HepG2 (cell line): ENCODE measurements around the gene RERE. TPM values are rescaled to one million over a fixed set of nuclear protein-coding genes. Genes with fewer than 3 reads are reported as not detected.

Experiments used
- ATAC-seq: fragments of 200-7000 bp; cut with Tn5 transposase; 3 replicates; pipeline ENCODE4 v1.9.1; 2020; ENCODE audit warnings: mild to moderate bottlenecking, moderate library complexity
- BruUV-seq: library from RNA; stranded (reverse); fragments of 400-500 nt; replicated peaks from 2 replicates; lab custom pipeline; 2021; lab: Mats Ljungman, UMichigan
- CTCF ChIA-PET: fragments of 300-600 bp; formaldehyde crosslinking; extraction: SDS; loops from one replicate; lab custom pipeline; 2021; ENCODE audit warnings: low total read pairs, inconsistent platforms, low intra/inter-chr PET ratio; lab: Yijun Ruan, JAX
- POLR2A ChIA-PET: fragments of 350-600 bp; sonication (Branson Sonifier 250); formaldehyde crosslinking; loops from one replicate; lab custom pipeline; 2020; ENCODE audit warnings: antibody characterized with exemption, inconsistent platforms; lab: Yijun Ruan, JAX
- DNase-seq: peaks from one replicate; pipeline ENCODE4 v3.0.0-alpha.2; 2015; ENCODE audit warnings: low spot score
- FAIRE-seq: peaks from 3 replicates; lab custom pipeline; 2011; peaks lifted over from hg19 to GRCh38; lab: Jason Lieb, UNC
- H2AFZ ChIP-seq: one replicate; pipeline ENCODE4 v1.6.1; 2011; ENCODE audit warnings: low read length, inconsistent platforms
- H3K27ac ChIP-seq: fragments of 300-600 bp; 3 replicates; pipeline ENCODE4 v1.8.0; 2011; ENCODE audit warnings: mixed run types, mild to moderate bottlenecking, mixed read lengths, low read length, inconsistent platforms; ENCODE audit not compliant: insufficient read depth; ENCODE audit errors: extremely low read length
- H3K27me3 ChIP-seq, 2 experiments: fragments of 200-600 bp in 1 of 2; 2 replicates in 1 of 2; 3 replicates in 1 of 2; pipeline versions ENCODE4 v1.6.0 to v1.8.0; 2011; ENCODE audit warnings: low read length in 2 of 2, mild to moderate bottlenecking in 2 of 2, moderate library complexity in 2 of 2, inconsistent platforms in 1 of 2; ENCODE audit not compliant: insufficient read depth in 2 of 2, control insufficient read depth in 1 of 2
- H3K36me3 ChIP-seq, 2 experiments: fragments of 200-600 bp in 1 of 2; replicated peaks in 1 of 2; 2 replicates in 1 of 2; 3 replicates in 1 of 2; pipeline versions ENCODE4 v1.5.1 to v1.8.0; 2011; ENCODE audit warnings: low read length in 2 of 2, inconsistent platforms in 1 of 2; ENCODE audit not compliant: insufficient read depth in 2 of 2, control insufficient read depth in 1 of 2
- H3K4me1 ChIP-seq: 2 replicates; pipeline ENCODE4 v1.5.1; 2012; ENCODE audit warnings: low read length, inconsistent platforms; ENCODE audit not compliant: insufficient read depth
- H3K4me2 ChIP-seq: 2 replicates; pipeline ENCODE4 v1.6.0; 2011; ENCODE audit warnings: low read depth, low read length, inconsistent platforms
- H3K4me3 ChIP-seq, 3 experiments: fragments of 200-600 bp in 1 of 3; sonication (generic), shearing (Covaris generic) in 1 of 3; replicated peaks in 1 of 3; 2 replicates each; pipeline ENCODE4 v1.5.1; 2011 to 2016; ENCODE audit warnings: low read length in 3 of 3, inconsistent platforms in 2 of 3, low read depth in 2 of 3, mild to moderate bottlenecking in 2 of 3, control low read depth in 1 of 3, mixed read lengths in 1 of 3; ENCODE audit not compliant: insufficient read depth in 1 of 3
- H3K79me2 ChIP-seq: one replicate; pipeline ENCODE4 v1.6.1; 2011; ENCODE audit warnings: low read length, inconsistent platforms; ENCODE audit not compliant: insufficient read depth
- H3K9ac ChIP-seq: 2 replicates; pipeline ENCODE4 v1.6.0; 2011; ENCODE audit warnings: mild to moderate bottlenecking, low read depth, low read length, inconsistent platforms; ENCODE audit not compliant: insufficient read depth
- H3K9me3 ChIP-seq: 2 replicates; pipeline ENCODE4 v1.5.1; 2012; ENCODE audit warnings: mild to moderate bottlenecking, low read length
- H4K20me1 ChIP-seq: 2 replicates; pipeline ENCODE4 v1.6.0; 2011; ENCODE audit warnings: inconsistent platforms, mild to moderate bottlenecking, low read length, moderate library complexity; ENCODE audit not compliant: insufficient read depth
- CBX1 ChIP-seq: IDR thresholded peaks from one replicate; pipeline ENCODE4 v1.6.1; 2016; ENCODE audit warnings: antibody characterized with exemption, low read depth
- CBX2 ChIP-seq, 2 experiments: fragments of 200-600 bp in 1 of 2; sonication (generic); formaldehyde crosslinking in 1 of 2; IDR thresholded peaks; 2 replicates each; pipeline versions ENCODE4 v1.7.0 to v1.8.1; 2018 to 2022; ENCODE audit warnings: low read depth in 2 of 2, low read length in 1 of 2, mild to moderate bottlenecking in 1 of 2, missing genetic modification reagents in 1 of 2
- CHCHD3 ChIP-seq: sonication (generic); formaldehyde crosslinking; IDR thresholded peaks from 2 replicates; pipeline ENCODE4 v1.8.0; 2022; ENCODE audit warnings: mild to moderate bottlenecking, missing genetic modification reagents, moderate library complexity
- HMGA1 ChIP-seq: sonication (generic); formaldehyde crosslinking; conservative IDR thresholded peaks from 2 replicates; pipeline ENCODE4 v1.4.0; 2020; ENCODE audit warnings: missing genetic modification reagents
- JUNB ChIP-seq: sonication (generic); formaldehyde crosslinking; IDR thresholded peaks from 2 replicates; pipeline ENCODE4 v1.8.0; 2022; ENCODE audit warnings: missing genetic modification reagents, mild to moderate bottlenecking, borderline replicate concordance
- NFKBIZ ChIP-seq: IDR thresholded peaks from 2 replicates; pipeline ENCODE4 v1.6.1; 2018; ENCODE audit warnings: missing genetic modification reagents, missing compliant biosample characterization
- RBAK ChIP-seq: sonication (generic); formaldehyde crosslinking; IDR thresholded peaks from 2 replicates; pipeline ENCODE4 v1.5.1; 2020; ENCODE audit warnings: mild to moderate bottlenecking, missing genetic modification reagents
- RXRA ChIP-seq: sonication (generic); formaldehyde crosslinking; IDR thresholded peaks from 2 replicates; pipeline ENCODE4 v1.5.1; 2020; ENCODE audit warnings: missing genetic modification reagents
- SMC3 ChIP-seq: IDR thresholded peaks from 2 replicates; pipeline ENCODE4 v1.6.1; 2011; ENCODE audit warnings: low read length, improper control_type of control experiment
- ZBTB20 ChIP-seq: sonication (generic); formaldehyde crosslinking; IDR thresholded peaks from 2 replicates; pipeline ENCODE4 v1.8.1; 2023; ENCODE audit warnings: missing genetic modification reagents, low read depth, mild to moderate bottlenecking, borderline replicate concordance
- ZKSCAN5 ChIP-seq: sonication (generic); formaldehyde crosslinking; IDR thresholded peaks from 2 replicates; pipeline ENCODE4 v1.5.1; 2020; ENCODE audit warnings: mild to moderate bottlenecking, missing genetic modification reagents
- ZNF160 ChIP-seq: sonication (generic); formaldehyde crosslinking; IDR thresholded peaks from 2 replicates; pipeline ENCODE4 v1.8.0; 2022; ENCODE audit warnings: mild to moderate bottlenecking, inconsistent platforms, missing genetic modification reagents
- ZNF207 ChIP-seq: fragments of 450-650 bp; IDR thresholded peaks from 2 replicates; pipeline ENCODE4 v1.6.1; 2016; ENCODE audit warnings: antibody characterized with exemption, borderline replicate concordance
- ZNF614 ChIP-seq: IDR thresholded peaks from 2 replicates; pipeline ENCODE4 v1.6.1; 2018; ENCODE audit warnings: missing biosample characterization, missing genetic modification reagents, inconsistent platforms, borderline replicate concordance
- ZNF720 ChIP-seq: sonication (generic); formaldehyde crosslinking; IDR thresholded peaks from 2 replicates; pipeline ENCODE4 v1.4.0; 2020; ENCODE audit warnings: missing genetic modification reagents
- WGBS: methylation state at CpG from one replicate; pipeline ENCODE4 v1.1.6; 2017; ENCODE audit warnings: low lambda C conversion rate; 5-methylcytosine and 5-hydroxymethylcytosine counted together
- in situ Hi-C: cut with HindIII; loops from 2 replicates; pipeline ENCODE4 v1.10.0; 2017; ENCODE audit warnings: low pct_unique_long_range_greater_than_20kb; ENCODE audit not compliant: extremely low pct_ligation_motif_present
- intact Hi-C: fragments of 100-400 bp; cut with micrococcal nuclease; formaldehyde crosslinking; loops from one replicate; pipeline ENCODE4 v1.10.0; 2022; ENCODE audit not compliant: unreplicated experiment
- polyA plus RNA-seq, 8 experiments: library from polyadenylated mRNA; depleted of rRNA in 3 of 8; stranded (reverse) in 7 of 8; unstranded in 1 of 8; fragments of >200 nt; fragmentation: Illumina TruSeq in 4 of 8; extraction: Trizol in 4 of 8; gene quantifications; 2 replicates each; pipeline versions ENCODE4 v1.2.1 to v1.2.3, GENCODE V29; 2011 to 2016; ENCODE audit warnings: low read depth in 4 of 8, missing spikeins in 1 of 8, mixed read lengths in 1 of 8; ENCODE audit not compliant: insufficient read depth in 1 of 8
- total RNA-seq, 5 experiments: library from RNA; depleted of rRNA; stranded (reverse); fragments of >200 nt; fragmentation: Illumina TruSeq; extraction: Trizol; gene quantifications; 2 replicates each; pipeline ENCODE4 v1.2.3, GENCODE V29; 2016; ENCODE audit warnings: low read depth in 1 of 5
- TF ChIP-seq, protein P1 (sequence below), 2 experiments: fragments of 450-650 bp in 1 of 2; sonication (generic) in 1 of 2; formaldehyde crosslinking in 1 of 2; IDR thresholded peaks; 2 replicates each; pipeline versions ENCODE4 v1.6.1 to v1.8.0; 2016 to 2022; ENCODE audit warnings: antibody characterized with exemption in 1 of 2, mild to moderate bottlenecking in 1 of 2, missing genetic modification reagents in 1 of 2
- TF ChIP-seq, protein P2 (sequence below): sonication (generic); formaldehyde crosslinking; IDR thresholded peaks from 2 replicates; pipeline ENCODE4 v1.5.0; 2020; ENCODE audit warnings: missing genetic modification reagents

RERE gene
- total and polyA plus RNA-seq, 2 of the 13 experiments (the other 11 are each of a cell fraction or from before 2014, with no cell fraction given) = 18.3 to 21.9 TPM

DNA sequence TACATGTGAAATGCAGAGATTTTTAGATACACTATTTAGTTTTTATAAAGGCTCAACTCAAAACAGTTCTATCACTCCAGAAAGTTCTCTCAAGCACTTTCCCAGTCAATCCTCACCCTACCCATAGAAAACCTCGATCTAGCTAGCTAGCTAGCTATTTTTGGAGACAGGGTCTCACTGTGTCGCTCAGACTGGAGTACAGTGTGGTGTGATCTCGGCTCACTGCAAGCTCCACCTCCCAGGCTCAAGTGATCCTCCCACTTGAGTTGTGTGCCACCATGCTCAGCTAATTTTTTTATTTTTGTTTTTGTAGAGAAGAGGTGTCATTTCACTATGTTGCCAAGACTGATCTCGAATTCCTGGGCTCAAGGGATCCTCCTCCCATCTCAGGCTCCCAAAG, 236.9 kb downstream of the RERE start:
- no TSS peak for BruUV-seq
- in situ Hi-C loops = no loop called here
- no peak for FAIRE-seq

More for the DNA sequence above, 236.9 kb downstream of the RERE start:
- ChIA-PET POLR2A (no interaction called here), CTCF (no interaction called here)
- H3K4me1 ChIP-seq = peaks cover 8% of the 10 kb centered on the region; the same call in 1 of the 2 replicates
- no peak overlapping the region for H3K4me2 ChIP-seq
- H2AFZ ChIP-seq = no peak overlapping the region
- H3K9ac ChIP-seq = no peak overlapping the region
- WGBS = 99% methylated on average over 4 of the region's 4 CpGs
- DNase-seq (no peak), ATAC-seq (no peak)
- H3K79me2 ChIP-seq = peaks cover 76% of the 10 kb centered on the region
- H3K4me3 ChIP-seq = no peak overlapping the region
- H3K27ac ChIP-seq = no peak overlapping the region
- intact Hi-C loops = no loop called here
- no peak for TF ChIP-seq CBX2 (IDR thresholded peaks at IDR 0.05; ENCODE audit: low read depth, low read length)
- TF ChIP-seq CBX2 (CRISPR knock-in tag; IDR thresholded peaks at IDR 0.05; ENCODE audit: low read depth) = no peak
- TF ChIP-seq SMC3 = no peak
- no peak for TF ChIP-seq ZKSCAN5 (CRISPR knock-in tag)
- TF ChIP-seq ZNF720 (CRISPR knock-in tag) = no peak
- no peak for TF ChIP-seq HMGA1
- no peak for TF ChIP-seq ZBTB20 (CRISPR knock-in tag)
- no peak for TF ChIP-seq JUNB (CRISPR knock-in tag)
- TF ChIP-seq, protein P1, sequence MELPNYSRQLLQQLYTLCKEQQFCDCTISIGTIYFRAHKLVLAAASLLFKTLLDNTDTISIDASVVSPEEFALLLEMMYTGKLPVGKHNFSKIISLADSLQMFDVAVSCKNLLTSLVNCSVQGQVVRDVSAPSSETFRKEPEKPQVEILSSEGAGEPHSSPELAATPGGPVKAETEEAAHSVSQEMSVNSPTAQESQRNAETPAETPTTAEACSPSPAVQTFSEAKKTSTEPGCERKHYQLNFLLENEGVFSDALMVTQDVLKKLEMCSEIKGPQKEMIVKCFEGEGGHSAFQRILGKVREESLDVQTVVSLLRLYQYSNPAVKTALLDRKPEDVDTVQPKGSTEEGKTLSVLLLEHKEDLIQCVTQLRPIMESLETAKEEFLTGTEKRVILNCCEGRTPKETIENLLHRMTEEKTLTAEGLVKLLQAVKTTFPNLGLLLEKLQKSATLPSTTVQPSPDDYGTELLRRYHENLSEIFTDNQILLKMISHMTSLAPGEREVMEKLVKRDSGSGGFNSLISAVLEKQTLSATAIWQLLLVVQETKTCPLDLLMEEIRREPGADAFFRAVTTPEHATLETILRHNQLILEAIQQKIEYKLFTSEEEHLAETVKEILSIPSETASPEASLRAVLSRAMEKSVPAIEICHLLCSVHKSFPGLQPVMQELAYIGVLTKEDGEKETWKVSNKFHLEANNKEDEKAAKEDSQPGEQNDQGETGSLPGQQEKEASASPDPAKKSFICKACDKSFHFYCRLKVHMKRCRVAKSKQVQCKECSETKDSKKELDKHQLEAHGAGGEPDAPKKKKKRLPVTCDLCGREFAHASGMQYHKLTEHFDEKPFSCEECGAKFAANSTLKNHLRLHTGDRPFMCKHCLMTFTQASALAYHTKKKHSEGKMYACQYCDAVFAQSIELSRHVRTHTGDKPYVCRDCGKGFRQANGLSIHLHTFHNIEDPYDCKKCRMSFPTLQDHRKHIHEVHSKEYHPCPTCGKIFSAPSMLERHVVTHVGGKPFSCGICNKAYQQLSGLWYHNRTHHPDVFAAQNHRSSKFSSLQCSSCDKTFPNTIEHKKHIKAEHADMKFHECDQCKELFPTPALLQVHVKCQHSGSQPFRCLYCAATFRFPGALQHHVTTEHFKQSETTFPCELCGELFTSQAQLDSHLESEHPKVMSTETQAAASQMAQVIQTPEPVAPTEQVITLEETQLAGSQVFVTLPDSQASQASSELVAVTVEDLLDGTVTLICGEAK (IDR thresholded peaks at IDR 0.05) = no peak
- TF ChIP-seq, protein P1 (CRISPR knock-in tag; IDR thresholded peaks at IDR 0.05) = no peak
- TF ChIP-seq CHCHD3 (CRISPR knock-in tag) = no peak
- TF ChIP-seq, protein P2, sequence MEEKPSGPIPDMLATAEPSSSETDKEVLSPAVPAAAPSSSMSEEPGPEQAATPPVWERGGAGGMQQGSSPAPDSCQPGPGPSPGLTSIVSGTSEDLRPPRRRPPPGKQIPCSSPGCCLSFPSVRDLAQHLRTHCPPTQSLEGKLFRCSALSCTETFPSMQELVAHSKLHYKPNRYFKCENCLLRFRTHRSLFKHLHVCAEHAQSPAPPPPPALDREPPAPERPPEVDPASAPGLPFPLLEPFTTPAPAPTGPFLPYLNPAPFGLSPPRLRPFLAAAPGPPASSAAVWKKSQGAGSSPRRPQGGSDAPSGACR (CRISPR knock-in tag) = no peak
- no peak for TF ChIP-seq ZNF614 (CRISPR knock-in tag)
- TF ChIP-seq RXRA (CRISPR knock-in tag) = no peak
- TF ChIP-seq ZNF207 = no peak
- no peak for TF ChIP-seq ZNF160 (CRISPR knock-in tag)
- no peak for TF ChIP-seq RBAK (CRISPR knock-in tag)
- TF ChIP-seq NFKBIZ (CRISPR knock-in tag) = no peak
- TF ChIP-seq CBX1 = no peak
- peaks cover 10 to 18% of the 10 kb centered on the region in 2 experiments for H3K36me3 ChIP-seq
- H3K27me3 ChIP-seq = no peaks in the 10 kb centered on the region
- H4K20me1 ChIP-seq = peaks cover 16% of the 10 kb centered on the region; the same call in 1 of the 2 replicates
- H3K9me3 ChIP-seq = no peaks in the 10 kb centered on the region
